Pons (tissue), 1 donor: Measurements from ENCODE around the gene SNX22.

Experiments used
- DNase-seq: peaks from one replicate; pipeline ENCODE4 v3.0.0-alpha.2; 2016; ENCODE audit warnings: low spot score

The SNX22 gene

GRCh38 chr15:64134345-64134829 is 17.1 kb upstream of the SNX22 start:
- DNase-seq = peak; percentile 85

- DNase-seq = no peak
Observed at GRCh38 chr15:64136347-64136746, 15.2 kb upstream of the SNX22 start.

GRCh38 chr15:64137226-64137833 is 14.2 kb upstream of the SNX22 start:
- peak; percentile 84 for DNase-seq

GRCh38 chr15:64138331-64138941 is 13.1 kb upstream of the SNX22 start:
- no peak for DNase-seq

GRCh38 chr15:64141798-64142512 is 9.6 kb upstream of the SNX22 start:
- DNase-seq = peak; percentile 87

- DNase-seq = no peak
Observed at GRCh38 chr15:64143276-64143675, 8.3 kb upstream of the SNX22 start.

- no peak for DNase-seq
Observed at GRCh38 chr15:64144192-64144564, 7.4 kb upstream of the SNX22 start.

GRCh38 chr15:64144565-64145281 is 6.8 kb upstream of the SNX22 start:
- DNase-seq = peak; percentile 88

- DNase-seq = peak; percentile 42
Observed at GRCh38 chr15:64146041-64146440, 5.5 kb upstream of the SNX22 start.

- DNase-seq = peak; percentile 15
Observed at GRCh38 chr15:64146520-64146884, 5.0 kb upstream of the SNX22 start.

- peak; percentile 67 for DNase-seq
Observed at GRCh38 chr15:64146885-64147681, 4.4 kb upstream of the SNX22 start.

GRCh38 chr15:64148168-64148567 is 3.4 kb upstream of the SNX22 start:
- DNase-seq = no peak

- DNase-seq = no peak
Observed at GRCh38 chr15:64148581-64148980, 3.0 kb upstream of the SNX22 start.

- DNase-seq = peak; percentile 68
Observed at GRCh38 chr15:64149424-64149823, 2.1 kb upstream of the SNX22 start.

GRCh38 chr15:64149893-64150578 is 1.5 kb upstream of the SNX22 start:
- DNase-seq = peak; percentile 73

GRCh38 chr15:64152507-64153387 is 1.2 kb downstream of the SNX22 start:
- DNase-seq = no peak

GRCh38 chr15:64153480-64154367 is 2.2 kb downstream of the SNX22 start:
- DNase-seq = peak; percentile 92

GRCh38 chr15:64155802-64156651 is 4.5 kb downstream of the SNX22 start:
- no peak for DNase-seq
